GM12878 (cell line): ENCODE data around the gene GORASP1. TPM values are rescaled to one million over a fixed set of nuclear protein-coding genes. Genes with fewer than 3 reads are reported as not detected.

Experiments
- ATAC-seq: fragments of 200-7000 bp; cut with Tn5 transposase; 3 replicates; pipeline ENCODE4 v1.9.1; 2020; ENCODE audit warnings: mild to moderate bottlenecking, moderate library complexity
- BruUV-seq: library from RNA; stranded (reverse); fragments of 400-500 nt; replicated peaks from 2 replicates; lab custom pipeline; 2021; lab: Mats Ljungman, UMichigan
- CTCF ChIA-PET: fragments of 300-600 bp; sonication (Branson Sonifier 250); formaldehyde crosslinking; extraction: SDS; loops from one replicate; lab custom pipeline; 2021; ENCODE audit warnings: inconsistent platforms; lab: Yijun Ruan, JAX
- POLR2A ChIA-PET: fragments of 350-600 bp; formaldehyde crosslinking; extraction: SDS; loops from one replicate; lab custom pipeline; 2021; ENCODE audit warnings: inconsistent platforms; lab: Charles Lee
- RAD21 ChIA-PET: fragments of 300-600 bp; sonication (Branson Sonifier 250); formaldehyde crosslinking; loops from one replicate; lab custom pipeline; 2023; ENCODE audit warnings: antibody characterized with exemption; ENCODE audit not compliant: unreplicated experiment; lab: Charles Lee
- SMC1A ChIA-PET: fragments of 300-600 bp; sonication (Branson Sonifier 250); formaldehyde crosslinking; loops from one replicate; lab custom pipeline; 2023; ENCODE audit not compliant: unreplicated experiment, uncharacterized antibody; lab: Charles Lee
- DNase-seq: peaks from one replicate; pipeline ENCODE4 v3.0.0-alpha.2; 2011; ENCODE audit warnings: low read depth, low spot score
- FAIRE-seq: peaks from 3 replicates; lab custom pipeline; 2011; peaks lifted over from hg19 to GRCh38; lab: Jason Lieb, UNC
- H2AFZ ChIP-seq: 2 replicates; pipeline ENCODE4 v1.6.0; 2011; ENCODE audit warnings: low read depth, low read length, control low read depth; ENCODE audit not compliant: control insufficient read depth
- H3K27ac ChIP-seq: 2 replicates; pipeline ENCODE4 v1.5.1; 2011; ENCODE audit warnings: control low read depth; ENCODE audit not compliant: control insufficient read depth, insufficient read depth
- H3K27me3 ChIP-seq, 2 experiments: replicated peaks in 1 of 2; 2 replicates each; pipeline versions ENCODE4 v1.6.0 to v1.6.1; 2011; ENCODE audit warnings: low read length in 1 of 2; ENCODE audit not compliant: control insufficient read depth in 2 of 2, insufficient read depth in 2 of 2
- H3K36me3 ChIP-seq, 2 experiments: 2 replicates each; pipeline ENCODE4 v1.5.1; 2011; ENCODE audit warnings: low read length in 1 of 2; ENCODE audit not compliant: control insufficient read depth in 2 of 2, insufficient read depth in 2 of 2
- H3K4me1 ChIP-seq: 2 replicates; pipeline ENCODE4 v1.6.1; 2011; ENCODE audit warnings: mild to moderate bottlenecking, low read length, moderate library complexity, mixed read lengths; ENCODE audit not compliant: control insufficient read depth, insufficient read depth
- H3K4me2 ChIP-seq: 2 replicates; pipeline ENCODE4 v1.6.0; 2011; ENCODE audit warnings: control low read depth; ENCODE audit not compliant: control insufficient read depth, insufficient read depth
- H3K4me3 ChIP-seq: fragments of 200-600 bp; sonication (generic); 2 replicates; pipeline ENCODE4 v1.5.1; 2016
- H3K79me2 ChIP-seq: 2 replicates; pipeline ENCODE4 v1.6.0; 2011; ENCODE audit warnings: low read length; ENCODE audit not compliant: control insufficient read depth, insufficient read depth
- H3K9ac ChIP-seq: 2 replicates; pipeline ENCODE4 v1.8.0; 2011; ENCODE audit warnings: low read length, control low read depth, mixed read lengths; ENCODE audit not compliant: control insufficient read depth, insufficient read depth
- H3K9me3 ChIP-seq: replicated peaks from 3 replicates; pipeline ENCODE4 v1.5.1; 2011; ENCODE audit warnings: mild to moderate bottlenecking, low read length; ENCODE audit not compliant: control insufficient read depth, insufficient read depth
- H4K20me1 ChIP-seq: 2 replicates; pipeline ENCODE4 v1.6.0; 2011; ENCODE audit not compliant: control insufficient read depth, insufficient read depth
- FOXK2 ChIP-seq: fragments of 450-650 bp; IDR thresholded peaks from 2 replicates; pipeline ENCODE4 v1.6.1; 2017; ENCODE audit warnings: mild to moderate bottlenecking, moderate library complexity
- HDGF ChIP-seq: fragments of 450-650 bp; IDR thresholded peaks from 2 replicates; pipeline ENCODE4 v1.6.1; 2016; ENCODE audit warnings: antibody characterized with exemption
- MEF2A ChIP-seq: IDR thresholded peaks from 2 replicates; pipeline ENCODE4 v1.6.1; 2011; ENCODE audit warnings: low read depth, mild to moderate bottlenecking, low read length, moderate library complexity; ENCODE audit not compliant: insufficient read depth
- MTA2 ChIP-seq: fragments of 450-650 bp; IDR thresholded peaks from 2 replicates; pipeline ENCODE4 v1.6.1; 2016; ENCODE audit warnings: low read depth, mild to moderate bottlenecking, moderate library complexity
- NBN ChIP-seq: fragments of 450-650 bp; IDR thresholded peaks from 2 replicates; pipeline ENCODE4 v1.6.1; 2016
- NFXL1 ChIP-seq: fragments of 450-650 bp; IDR thresholded peaks from 2 replicates; pipeline ENCODE4 v1.6.1; 2017; ENCODE audit warnings: antibody characterized with exemption, mild to moderate bottlenecking, borderline replicate concordance
- NR2F1 ChIP-seq: fragments of 450-650 bp; conservative IDR thresholded peaks from 2 replicates; pipeline ENCODE4 v1.6.1; 2017; ENCODE audit warnings: mild to moderate bottlenecking
- RAD51 ChIP-seq: fragments of 450-650 bp; IDR thresholded peaks from 2 replicates; pipeline ENCODE4 v1.6.1; 2016; ENCODE audit warnings: moderate library complexity, mild to moderate bottlenecking, inconsistent platforms
- SMARCA5 ChIP-seq: fragments of 450-650 bp; IDR thresholded peaks from 2 replicates; pipeline ENCODE4 v1.6.1; 2017; ENCODE audit warnings: mild to moderate bottlenecking
- SMC3 ChIP-seq: IDR thresholded peaks from 2 replicates; pipeline ENCODE4 v1.6.1; 2011; ENCODE audit warnings: low read length, improper control_type of control experiment, borderline replicate concordance
- SPI1 ChIP-seq: IDR thresholded peaks from 2 replicates; pipeline ENCODE4 v1.6.1; 2011; ENCODE audit warnings: low read depth, mild to moderate bottlenecking, low read length, moderate library complexity, borderline replicate concordance; ENCODE audit not compliant: insufficient read depth
- WGBS: methylation state at CpG from one replicate; pipeline ENCODE4 v1.1.6; 2016; ENCODE audit warnings: low lambda C conversion rate; ENCODE audit not compliant: insufficient replicate concordance, insufficient coverage; ENCODE audit errors: missing lambda C conversion rate; 5-methylcytosine and 5-hydroxymethylcytosine counted together
- in situ Hi-C: fragments of 300-500 bp; cut with MboI; formaldehyde crosslinking; loops from 9 replicates; pipeline ENCODE4 v1.14.3; 2018; ENCODE audit warnings: mixed read lengths
- intact Hi-C: fragments of 100-400 bp; cut with micrococcal nuclease; formaldehyde crosslinking; loops from one replicate; pipeline ENCODE4 v1.14.2; 2022; ENCODE audit not compliant: unreplicated experiment
- polyA plus RNA-seq, 11 experiments: library from polyadenylated mRNA; depleted of rRNA in 4 of 11; unstranded in 6 of 11; stranded (reverse) in 5 of 11; fragments of >200 nt; fragmentation: Nextera tagmentation in 4 of 11; fragmentation: Illumina TruSeq in 1 of 11; extraction: Ambion mirVana in 4 of 11; extraction: Trizol in 1 of 11; gene quantifications; 1 replicate in 1 of 11; 2 replicates in 10 of 11; pipeline versions ENCODE4 v1.2.1 to v1.2.3, GENCODE V29; 2011 to 2016; ENCODE audit warnings: inconsistent platforms in 2 of 11, missing spikeins in 2 of 11, low read depth in 1 of 11
- total RNA-seq, 4 experiments: library from RNA; depleted of rRNA in 3 of 4; stranded (reverse); fragments of >200 nt in 3 of 4; fragmentation: Illumina TruSeq in 1 of 4; extraction: Trizol in 1 of 4; gene quantifications; 2 replicates each; pipeline versions ENCODE4 v1.2.1 to v1.2.3, GENCODE V29; 2013 to 2021
- TF ChIP-seq, protein P1 (sequence below): IDR thresholded peaks from 2 replicates; pipeline ENCODE4 v1.6.1; 2011; ENCODE audit warnings: borderline replicate concordance, low read depth, mild to moderate bottlenecking, moderate library complexity, mixed read lengths, low read length; ENCODE audit not compliant: insufficient read depth; ENCODE audit errors: extremely low read length
- TF ChIP-seq, protein P2 (sequence below): fragments of 450-650 bp; IDR thresholded peaks from 2 replicates; pipeline ENCODE4 v1.6.1; 2017; ENCODE audit warnings: antibody characterized with exemption, mild to moderate bottlenecking, moderate library complexity
- TF ChIP-seq, protein P3 (sequence below): IDR thresholded peaks from 2 replicates; pipeline ENCODE4 v1.6.1; 2012; ENCODE audit warnings: improper control_type of control experiment, low read depth, low read length; ENCODE audit not compliant: insufficient replicate concordance

GORASP1 gene
- total and polyA plus RNA-seq, 10 of the 15 experiments (the other 5 are each of a cell fraction or from before 2014, with no cell fraction given), result 3.6 to 32.7 (median 23.2) TPM

DNA sequence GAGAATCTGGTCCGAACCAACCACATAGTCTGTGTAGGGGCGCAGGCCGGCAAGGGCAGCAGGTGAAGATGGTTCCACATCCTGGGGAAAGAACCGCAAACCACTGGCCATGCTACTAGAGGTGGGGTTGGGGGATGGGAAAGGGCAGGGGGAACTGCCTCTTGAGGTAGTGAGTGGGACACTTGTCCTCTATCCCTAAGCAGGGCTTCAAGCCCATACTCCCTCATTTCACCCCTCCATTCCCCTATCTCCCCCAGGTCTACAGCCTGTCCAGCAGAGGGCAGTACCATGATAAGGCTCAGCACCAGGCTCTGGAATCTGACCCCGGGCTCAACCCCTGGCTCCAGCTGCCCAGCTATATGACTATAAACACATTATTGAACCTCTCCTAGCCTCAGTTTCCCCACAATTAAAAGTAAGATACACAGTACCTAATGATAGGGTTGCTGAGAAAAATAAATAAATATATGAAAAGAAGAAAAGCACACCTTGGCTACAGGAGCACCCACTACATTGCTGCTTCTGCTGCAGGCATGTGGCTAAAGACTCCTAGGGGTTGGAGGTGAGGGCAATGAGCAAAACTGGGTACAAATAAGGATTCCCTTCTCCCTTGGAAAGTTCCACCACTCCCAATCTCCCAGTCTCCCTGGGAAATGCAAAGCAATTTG lies 6.3 kb downstream of the GORASP1 start:
- DNase-seq (no peak), ATAC-seq (peak; percentile 89), FAIRE-seq (no peak)
- Histone ChIP-seq H3K27ac (no peak overlapping the region), H3K9ac (no peak overlapping the region), H2AFZ (no peak overlapping the region), H3K79me2 (peaks cover 2% of the 10 kb centered on the region), H3K4me1 (peaks cover 5% of the 10 kb centered on the region), H3K9me3 (no peaks in the 10 kb centered on the region), H3K4me3 (no peak overlapping the region), H4K20me1 (no peaks in the 10 kb centered on the region; the same call in 1 of the 2 replicates), H3K36me3 (peaks cover 7 to 32% of the 10 kb centered on the region in 2 experiments; a peak in 3 of 4 replicates), H3K4me2 (no peak overlapping the region), H3K27me3 (no peaks in the 10 kb centered on the region)
- intact Hi-C loops (loop anchor here (1.0 to 2.0 kb wide), 3 partner anchors 80 to 278 kb away; no protein-coding TSS in a partner anchor), in situ Hi-C loops (loop anchor here (5.0 kb wide), 1 partner anchor 181 kb away; the partner anchor contains the start of gene CX3CR1)
- WGBS, result 78% methylated on average over 5 of the region's 5 CpGs
- no TSS peak for BruUV-seq
- ChIA-PET CTCF (interaction anchor here (0.5 to 3.4 kb wide), 9 partner anchors 25 to 194 kb away, joined by 3 to 33 read pairs (median 3); no protein-coding TSS in a partner anchor), SMC1A (interaction anchor here (0.9 to 1.7 kb wide), 3 partner anchors 47 to 188 kb away, joined by 3 to 15 read pairs (median 3); no protein-coding TSS in a partner anchor), POLR2A (no interaction called here), RAD21 (interaction anchor here (0.6 to 3.4 kb wide), 6 partner anchors 46 to 308 kb away, joined by 3 to 25 read pairs (median 3); no protein-coding TSS in a partner anchor)
- no peak for TF ChIP-seq RAD51
- TF ChIP-seq SMARCA5, result 0 out of 2 replicates have a peak, but pooled peaks have one; percentile 57
- TF ChIP-seq, protein P1, sequence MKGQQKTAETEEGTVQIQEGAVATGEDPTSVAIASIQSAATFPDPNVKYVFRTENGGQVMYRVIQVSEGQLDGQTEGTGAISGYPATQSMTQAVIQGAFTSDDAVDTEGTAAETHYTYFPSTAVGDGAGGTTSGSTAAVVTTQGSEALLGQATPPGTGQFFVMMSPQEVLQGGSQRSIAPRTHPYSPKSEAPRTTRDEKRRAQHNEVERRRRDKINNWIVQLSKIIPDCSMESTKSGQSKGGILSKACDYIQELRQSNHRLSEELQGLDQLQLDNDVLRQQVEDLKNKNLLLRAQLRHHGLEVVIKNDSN, result no peak
- TF ChIP-seq SPI1, result no peak
- 0 out of 2 replicates have a peak, but pooled peaks have one; percentile 61 for TF ChIP-seq NBN
- TF ChIP-seq, protein P2, sequence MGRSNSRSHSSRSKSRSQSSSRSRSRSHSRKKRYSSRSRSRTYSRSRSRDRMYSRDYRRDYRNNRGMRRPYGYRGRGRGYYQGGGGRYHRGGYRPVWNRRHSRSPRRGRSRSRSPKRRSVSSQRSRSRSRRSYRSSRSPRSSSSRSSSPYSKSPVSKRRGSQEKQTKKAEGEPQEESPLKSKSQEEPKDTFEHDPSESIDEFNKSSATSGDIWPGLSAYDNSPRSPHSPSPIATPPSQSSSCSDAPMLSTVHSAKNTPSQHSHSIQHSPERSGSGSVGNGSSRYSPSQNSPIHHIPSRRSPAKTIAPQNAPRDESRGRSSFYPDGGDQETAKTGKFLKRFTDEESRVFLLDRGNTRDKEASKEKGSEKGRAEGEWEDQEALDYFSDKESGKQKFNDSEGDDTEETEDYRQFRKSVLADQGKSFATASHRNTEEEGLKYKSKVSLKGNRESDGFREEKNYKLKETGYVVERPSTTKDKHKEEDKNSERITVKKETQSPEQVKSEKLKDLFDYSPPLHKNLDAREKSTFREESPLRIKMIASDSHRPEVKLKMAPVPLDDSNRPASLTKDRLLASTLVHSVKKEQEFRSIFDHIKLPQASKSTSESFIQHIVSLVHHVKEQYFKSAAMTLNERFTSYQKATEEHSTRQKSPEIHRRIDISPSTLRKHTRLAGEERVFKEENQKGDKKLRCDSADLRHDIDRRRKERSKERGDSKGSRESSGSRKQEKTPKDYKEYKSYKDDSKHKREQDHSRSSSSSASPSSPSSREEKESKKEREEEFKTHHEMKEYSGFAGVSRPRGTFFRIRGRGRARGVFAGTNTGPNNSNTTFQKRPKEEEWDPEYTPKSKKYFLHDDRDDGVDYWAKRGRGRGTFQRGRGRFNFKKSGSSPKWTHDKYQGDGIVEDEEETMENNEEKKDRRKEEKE, result no peak
- TF ChIP-seq, protein P3, sequence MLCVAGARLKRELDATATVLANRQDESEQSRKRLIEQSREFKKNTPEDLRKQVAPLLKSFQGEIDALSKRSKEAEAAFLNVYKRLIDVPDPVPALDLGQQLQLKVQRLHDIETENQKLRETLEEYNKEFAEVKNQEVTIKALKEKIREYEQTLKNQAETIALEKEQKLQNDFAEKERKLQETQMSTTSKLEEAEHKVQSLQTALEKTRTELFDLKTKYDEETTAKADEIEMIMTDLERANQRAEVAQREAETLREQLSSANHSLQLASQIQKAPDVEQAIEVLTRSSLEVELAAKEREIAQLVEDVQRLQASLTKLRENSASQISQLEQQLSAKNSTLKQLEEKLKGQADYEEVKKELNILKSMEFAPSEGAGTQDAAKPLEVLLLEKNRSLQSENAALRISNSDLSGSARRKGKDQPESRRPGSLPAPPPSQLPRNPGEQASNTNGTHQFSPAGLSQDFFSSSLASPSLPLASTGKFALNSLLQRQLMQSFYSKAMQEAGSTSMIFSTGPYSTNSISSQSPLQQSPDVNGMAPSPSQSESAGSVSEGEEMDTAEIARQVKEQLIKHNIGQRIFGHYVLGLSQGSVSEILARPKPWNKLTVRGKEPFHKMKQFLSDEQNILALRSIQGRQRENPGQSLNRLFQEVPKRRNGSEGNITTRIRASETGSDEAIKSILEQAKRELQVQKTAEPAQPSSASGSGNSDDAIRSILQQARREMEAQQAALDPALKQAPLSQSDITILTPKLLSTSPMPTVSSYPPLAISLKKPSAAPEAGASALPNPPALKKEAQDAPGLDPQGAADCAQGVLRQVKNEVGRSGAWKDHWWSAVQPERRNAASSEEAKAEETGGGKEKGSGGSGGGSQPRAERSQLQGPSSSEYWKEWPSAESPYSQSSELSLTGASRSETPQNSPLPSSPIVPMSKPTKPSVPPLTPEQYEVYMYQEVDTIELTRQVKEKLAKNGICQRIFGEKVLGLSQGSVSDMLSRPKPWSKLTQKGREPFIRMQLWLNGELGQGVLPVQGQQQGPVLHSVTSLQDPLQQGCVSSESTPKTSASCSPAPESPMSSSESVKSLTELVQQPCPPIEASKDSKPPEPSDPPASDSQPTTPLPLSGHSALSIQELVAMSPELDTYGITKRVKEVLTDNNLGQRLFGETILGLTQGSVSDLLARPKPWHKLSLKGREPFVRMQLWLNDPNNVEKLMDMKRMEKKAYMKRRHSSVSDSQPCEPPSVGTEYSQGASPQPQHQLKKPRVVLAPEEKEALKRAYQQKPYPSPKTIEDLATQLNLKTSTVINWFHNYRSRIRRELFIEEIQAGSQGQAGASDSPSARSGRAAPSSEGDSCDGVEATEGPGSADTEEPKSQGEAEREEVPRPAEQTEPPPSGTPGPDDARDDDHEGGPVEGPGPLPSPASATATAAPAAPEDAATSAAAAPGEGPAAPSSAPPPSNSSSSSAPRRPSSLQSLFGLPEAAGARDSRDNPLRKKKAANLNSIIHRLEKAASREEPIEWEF, result no peak
- TF ChIP-seq MEF2A, result no peak
- no peak for TF ChIP-seq FOXK2
- TF ChIP-seq NR2F1, result peak; percentile 93
- peak; percentile 75 for TF ChIP-seq SMC3
- TF ChIP-seq HDGF, result no peak
- TF ChIP-seq NFXL1, result no peak
- TF ChIP-seq MTA2, result no peak
